HFFc6 (cell line): ENCODE measurements around the gene TAX1BP3. TPM values are rescaled to one million over a fixed set of nuclear protein-coding genes. Genes with fewer than 3 reads are reported as not detected.
A peak's percentile ranks its signal among the peaks of the same experiment; 100 is the strongest.

Experiments used
- DNase-seq: peaks from one replicate; pipeline ENCODE4 v3.0.0-alpha.2; 2018
- H3K27ac Mint-ChIP-seq: 2 replicates; pipeline ENCODE4 v1.8.0; 2020; ENCODE audit warnings: mild to moderate bottlenecking, mixed read lengths
- H3K27me3 Mint-ChIP-seq: 2 replicates; pipeline ENCODE4 v1.8.0; 2021; ENCODE audit warnings: mild to moderate bottlenecking, moderate library complexity, mixed read lengths; ENCODE audit not compliant: insufficient read depth
- H3K36me3 Mint-ChIP-seq: 2 replicates; pipeline ENCODE4 v1.8.0; 2021; ENCODE audit warnings: low read depth, mixed read lengths
- H3K4me1 Mint-ChIP-seq: 2 replicates; pipeline ENCODE4 v1.8.0; 2020; ENCODE audit warnings: low read depth, mixed read lengths
- H3K4me3 Mint-ChIP-seq: 2 replicates; pipeline ENCODE4 v1.8.0; 2020; ENCODE audit warnings: mild to moderate bottlenecking, moderate library complexity, mixed read lengths
- H3K9me3 Mint-ChIP-seq: 2 replicates; pipeline ENCODE4 v1.8.0; 2020; ENCODE audit warnings: mild to moderate bottlenecking, mixed read lengths
- total RNA-seq, 6 experiments: library from RNA; stranded (reverse); fragmentation: NEBNext Ultra II Directional; extraction: Animal tissue kit (Norgen Biotek cat#: 25700); gene quantifications; 2 replicates in 1 of 6; 3 replicates in 5 of 6; pipeline ENCODE4 v1.2.3, GENCODE V29; 2021
- TF ChIP-seq, protein P1 (sequence below): fragments of 200-600 bp; sonication (generic); IDR thresholded peaks from 2 replicates; pipeline ENCODE4 v1.5.0; 2021; ENCODE audit warnings: antibody characterized with exemption, mild to moderate bottlenecking

The TAX1BP3 gene
- total RNA-seq, 6 experiments from 2014 or later: 289 to 336 (median 313) TPM

GRCh38 chr17:3656755-3657587, 11.4 kb downstream of the TAX1BP3 start:
- H3K36me3 Mint-ChIP-seq: no peaks in the 10 kb centered on the region
- H3K9me3 Mint-ChIP-seq: no peaks in the 10 kb centered on the region
- no peak overlapping the region for H3K27ac Mint-ChIP-seq
- no peak overlapping the region; the same call in 1 of the 2 replicates for H3K4me3 Mint-ChIP-seq
- H3K4me1 Mint-ChIP-seq: peaks cover 14% of the 10 kb centered on the region
- H3K27me3 Mint-ChIP-seq: peaks cover 25% of the 10 kb centered on the region
- DNase-seq: no peak
- TF ChIP-seq, protein P1, sequence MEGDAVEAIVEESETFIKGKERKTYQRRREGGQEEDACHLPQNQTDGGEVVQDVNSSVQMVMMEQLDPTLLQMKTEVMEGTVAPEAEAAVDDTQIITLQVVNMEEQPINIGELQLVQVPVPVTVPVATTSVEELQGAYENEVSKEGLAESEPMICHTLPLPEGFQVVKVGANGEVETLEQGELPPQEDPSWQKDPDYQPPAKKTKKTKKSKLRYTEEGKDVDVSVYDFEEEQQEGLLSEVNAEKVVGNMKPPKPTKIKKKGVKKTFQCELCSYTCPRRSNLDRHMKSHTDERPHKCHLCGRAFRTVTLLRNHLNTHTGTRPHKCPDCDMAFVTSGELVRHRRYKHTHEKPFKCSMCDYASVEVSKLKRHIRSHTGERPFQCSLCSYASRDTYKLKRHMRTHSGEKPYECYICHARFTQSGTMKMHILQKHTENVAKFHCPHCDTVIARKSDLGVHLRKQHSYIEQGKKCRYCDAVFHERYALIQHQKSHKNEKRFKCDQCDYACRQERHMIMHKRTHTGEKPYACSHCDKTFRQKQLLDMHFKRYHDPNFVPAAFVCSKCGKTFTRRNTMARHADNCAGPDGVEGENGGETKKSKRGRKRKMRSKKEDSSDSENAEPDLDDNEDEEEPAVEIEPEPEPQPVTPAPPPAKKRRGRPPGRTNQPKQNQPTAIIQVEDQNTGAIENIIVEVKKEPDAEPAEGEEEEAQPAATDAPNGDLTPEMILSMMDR: no peak

DNA sequence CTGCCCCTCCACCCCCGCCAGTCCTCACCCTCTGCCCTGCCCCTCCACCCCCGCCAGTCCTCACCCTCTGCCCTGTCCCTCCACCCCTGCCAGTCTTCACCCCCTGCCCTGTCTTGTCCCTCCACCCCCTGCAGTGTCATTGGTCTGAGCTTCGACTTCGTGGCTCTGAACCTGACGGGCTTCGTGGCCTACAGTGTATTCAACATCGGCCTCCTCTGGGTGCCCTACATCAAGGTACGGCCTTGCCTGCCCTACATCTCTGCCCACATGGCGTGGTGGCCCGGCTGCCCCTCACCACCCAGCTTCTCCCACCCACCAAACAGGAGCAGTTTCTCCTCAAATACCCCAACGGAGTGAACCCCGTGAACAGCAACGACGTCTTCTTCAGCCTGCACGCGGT, 12.0 kb downstream of the TAX1BP3 start:
- no peak overlapping the region; the same call in 1 of the 2 replicates for H3K4me3 Mint-ChIP-seq
- no peak overlapping the region for H3K27ac Mint-ChIP-seq
- H3K36me3 Mint-ChIP-seq: no peaks in the 10 kb centered on the region
- H3K9me3 Mint-ChIP-seq: no peaks in the 10 kb centered on the region
- DNase-seq: no peak
- peaks cover 14% of the 10 kb centered on the region for H3K4me1 Mint-ChIP-seq
- H3K27me3 Mint-ChIP-seq: peaks cover 25% of the 10 kb centered on the region
- TF ChIP-seq, protein P1: no peak

- H3K4me1 Mint-ChIP-seq: peaks cover 14% of the 10 kb centered on the region
- H3K36me3 Mint-ChIP-seq: no peaks in the 10 kb centered on the region
- TF ChIP-seq, protein P1: no peak
- H3K27me3 Mint-ChIP-seq: peaks cover 25% of the 10 kb centered on the region
- no peaks in the 10 kb centered on the region for H3K9me3 Mint-ChIP-seq
- no peak overlapping the region for H3K27ac Mint-ChIP-seq
- no peak for DNase-seq
- H3K4me3 Mint-ChIP-seq: no peak overlapping the region
These were observed 12.6 kb downstream of the TAX1BP3 start for GRCh38 chr17:3655766-3656165.

- peaks cover 4% of the 10 kb centered on the region; the same call in 1 of the 2 replicates for H3K36me3 Mint-ChIP-seq
- H3K27me3 Mint-ChIP-seq: no peaks in the 10 kb centered on the region; the same call in none of the 2 replicates
- DNase-seq: peak; percentile 63
- peaks cover 13% of the 10 kb centered on the region for H3K4me1 Mint-ChIP-seq
- H3K9me3 Mint-ChIP-seq: no peaks in the 10 kb centered on the region
- H3K27ac Mint-ChIP-seq: peak overlapping the region; percentile 60; the same call in 1 of the 2 replicates
- no peak overlapping the region for H3K4me3 Mint-ChIP-seq
- TF ChIP-seq, protein P1: peak; percentile 78
These were observed 20.4 kb downstream of the TAX1BP3 start for GRCh38 chr17:3647769-3648555.

DNA sequence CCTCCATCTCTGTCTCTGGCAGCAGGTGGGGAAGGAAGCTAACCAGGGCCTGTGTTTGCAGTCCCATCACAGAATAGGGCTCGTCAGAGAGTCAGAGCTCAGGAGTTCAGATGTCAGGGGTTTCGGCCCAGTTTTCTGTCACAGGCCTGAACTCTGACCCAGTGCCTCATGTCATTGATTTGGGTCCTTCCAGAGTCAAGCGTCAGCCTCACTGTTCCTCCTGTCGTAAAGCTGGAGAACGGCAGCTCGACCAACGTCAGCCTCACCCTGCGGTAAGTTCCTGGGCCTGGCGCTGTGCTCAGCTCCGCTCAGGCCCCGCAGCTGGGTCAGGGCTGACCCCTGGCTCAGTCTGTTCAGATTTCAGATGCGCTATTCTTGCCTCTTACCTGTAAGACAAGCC, 21.1 kb downstream of the TAX1BP3 start:
- H3K27me3 Mint-ChIP-seq: no peaks in the 10 kb centered on the region; the same call in none of the 2 replicates
- H3K36me3 Mint-ChIP-seq: peaks cover 4% of the 10 kb centered on the region; the same call in 1 of the 2 replicates
- TF ChIP-seq, protein P1: no peak
- no peaks in the 10 kb centered on the region for H3K9me3 Mint-ChIP-seq
- peaks cover 13% of the 10 kb centered on the region for H3K4me1 Mint-ChIP-seq
- no peak overlapping the region for H3K27ac Mint-ChIP-seq
- no peak for DNase-seq
- H3K4me3 Mint-ChIP-seq: no peak overlapping the region
